ENCODE results near the gene NHLRC2.
A peak's percentile ranks its signal among the peaks of the same experiment; 100 is the strongest.
"Not testable (repeated sequence)": the region's sequence is repeated elsewhere in the genome, so short reads cannot be mapped to it uniquely, and the experiment has no call there.

Gene NHLRC2

GRCh38 chr10:113941140-113941539 lies 86.7 kb downstream of the NHLRC2 start:
- no peak for DNase-seq (ENCODE audit: low read depth)

- not testable (repeated sequence) for DNase-seq (ENCODE audit: low read depth)
These were observed 88.7 kb downstream of the NHLRC2 start for GRCh38 chr10:113943196-113943595.

DNA sequence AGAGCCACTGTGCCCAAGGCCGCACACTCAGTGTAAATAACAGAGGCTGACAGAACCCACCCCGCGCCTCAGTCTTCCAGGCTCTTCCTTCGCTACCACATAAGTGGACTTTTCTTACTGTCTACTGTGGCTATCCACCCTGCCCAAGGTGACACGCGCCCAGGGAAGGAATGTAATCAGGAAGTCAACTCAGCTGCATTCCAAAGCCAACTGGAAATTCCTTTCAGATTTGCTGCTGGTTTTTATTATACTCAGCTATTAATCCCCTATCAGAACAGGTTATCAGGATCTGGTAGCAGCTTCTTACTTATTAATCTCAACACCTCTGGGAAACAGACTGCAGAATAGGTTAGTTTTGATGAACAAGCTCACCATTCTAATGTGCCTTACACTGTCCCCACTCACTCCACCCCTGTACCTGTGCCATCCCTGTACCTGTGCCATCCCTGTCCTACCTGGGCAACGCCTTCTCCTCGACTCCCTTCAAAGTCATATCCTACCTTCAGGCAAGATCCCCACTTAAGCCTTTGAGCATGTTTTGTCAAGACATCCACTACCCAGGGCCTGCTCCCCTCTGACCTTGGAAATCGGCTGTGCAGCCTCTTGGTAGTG lies 90.7 kb downstream of the NHLRC2 start:
- DNase-seq (ENCODE audit: low read depth): no peak

- DNase-seq (ENCODE audit: low read depth): no peak
These were observed 91.2 kb downstream of the NHLRC2 start for GRCh38 chr10:113945687-113946085.

- DNase-seq (ENCODE audit: low read depth): no peak
These were observed 93.0 kb downstream of the NHLRC2 start for GRCh38 chr10:113947184-113948041.

DNA sequence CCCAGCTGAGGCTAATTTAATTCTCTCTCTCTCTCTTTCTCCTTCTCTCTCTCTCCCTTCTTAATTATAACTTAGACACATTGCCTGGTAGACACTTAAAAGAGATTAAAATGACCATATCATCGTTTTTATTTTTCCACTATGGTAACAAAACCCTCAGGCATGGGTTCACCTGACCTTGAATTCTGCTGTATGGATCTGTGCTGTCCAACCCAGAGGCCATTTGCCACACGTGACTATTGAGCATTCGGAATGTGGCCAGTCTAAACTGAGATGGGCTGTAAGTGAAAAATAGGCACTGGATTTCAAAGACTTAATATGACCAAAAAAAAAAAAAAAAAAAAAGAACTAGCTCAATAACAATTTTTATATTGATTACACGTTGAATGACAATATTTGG lies 93.6 kb downstream of the NHLRC2 start:
- no peak for DNase-seq (ENCODE audit: low read depth)

DNA sequence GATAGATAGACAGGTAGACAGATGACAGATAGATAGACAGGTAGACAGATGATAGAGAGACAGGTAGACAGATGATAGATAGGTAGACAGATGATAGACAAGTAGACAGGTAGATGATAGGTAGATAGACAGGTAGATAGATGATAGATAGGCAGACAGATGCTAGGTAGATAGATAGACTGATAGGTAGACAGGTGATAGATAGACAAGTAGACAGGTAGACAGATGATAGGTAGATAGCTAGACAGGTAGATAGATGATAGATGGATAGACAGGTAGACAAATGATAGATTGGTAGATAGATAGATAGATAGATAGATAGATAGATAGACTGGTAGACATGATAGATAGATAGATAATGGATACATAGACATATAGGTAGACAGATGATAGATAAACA lies 95.8 kb downstream of the NHLRC2 start:
- no peak for DNase-seq (ENCODE audit: low read depth)

GRCh38 chr10:113953505-113954272 lies 99.2 kb downstream of the NHLRC2 start:
- no peak for DNase-seq (ENCODE audit: low read depth)

- DNase-seq (ENCODE audit: low read depth): no peak
These were observed 99.9 kb downstream of the NHLRC2 start for GRCh38 chr10:113954409-113954808.

- DNase-seq (ENCODE audit: low read depth): peak; percentile 43
These were observed 102.6 kb downstream of the NHLRC2 start for GRCh38 chr10:113957013-113957412.

DNA sequence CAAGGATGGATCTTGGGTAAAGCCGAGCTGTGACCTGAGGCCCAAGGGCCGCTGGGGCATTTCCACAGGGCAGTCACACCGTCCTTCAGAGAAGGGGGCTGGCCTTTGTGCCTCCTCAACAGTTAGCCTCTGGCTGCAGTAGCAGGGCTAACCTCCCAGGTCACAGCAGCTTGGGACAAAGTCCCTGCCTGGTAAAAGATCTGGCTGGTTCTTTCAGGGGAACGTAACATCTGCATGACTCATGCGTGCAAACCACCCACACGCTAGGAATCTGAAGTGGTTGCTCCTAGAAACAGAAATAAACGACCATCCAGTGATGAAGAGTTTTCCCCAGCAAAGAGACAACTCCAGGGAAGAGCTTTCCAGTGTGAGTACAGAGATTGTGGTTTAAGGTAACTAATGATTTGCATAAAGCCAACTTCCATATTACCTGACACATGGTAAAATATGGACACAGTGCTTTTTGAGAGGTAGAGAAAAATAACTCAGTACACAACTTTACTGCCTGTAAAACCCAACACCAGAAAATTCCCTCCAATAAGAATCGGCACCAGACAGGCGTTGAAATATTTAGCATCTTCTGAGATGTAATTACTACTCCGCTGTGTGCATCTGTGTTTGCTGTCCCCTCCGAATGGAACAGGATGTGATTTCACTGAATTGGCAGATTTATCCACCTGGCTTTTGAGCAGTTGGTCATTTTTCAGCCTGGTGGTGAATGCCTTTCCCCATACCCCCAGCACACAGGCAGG lies 104.3 kb downstream of the NHLRC2 start:
- peak; percentile 87 for DNase-seq (ENCODE audit: low read depth)

- DNase-seq (ENCODE audit: low read depth): no peak
These were observed 104.9 kb downstream of the NHLRC2 start for GRCh38 chr10:113959383-113959760.

- no peak for DNase-seq (ENCODE audit: low read depth)
These were observed 106.2 kb downstream of the NHLRC2 start for GRCh38 chr10:113960617-113961181.

DNA sequence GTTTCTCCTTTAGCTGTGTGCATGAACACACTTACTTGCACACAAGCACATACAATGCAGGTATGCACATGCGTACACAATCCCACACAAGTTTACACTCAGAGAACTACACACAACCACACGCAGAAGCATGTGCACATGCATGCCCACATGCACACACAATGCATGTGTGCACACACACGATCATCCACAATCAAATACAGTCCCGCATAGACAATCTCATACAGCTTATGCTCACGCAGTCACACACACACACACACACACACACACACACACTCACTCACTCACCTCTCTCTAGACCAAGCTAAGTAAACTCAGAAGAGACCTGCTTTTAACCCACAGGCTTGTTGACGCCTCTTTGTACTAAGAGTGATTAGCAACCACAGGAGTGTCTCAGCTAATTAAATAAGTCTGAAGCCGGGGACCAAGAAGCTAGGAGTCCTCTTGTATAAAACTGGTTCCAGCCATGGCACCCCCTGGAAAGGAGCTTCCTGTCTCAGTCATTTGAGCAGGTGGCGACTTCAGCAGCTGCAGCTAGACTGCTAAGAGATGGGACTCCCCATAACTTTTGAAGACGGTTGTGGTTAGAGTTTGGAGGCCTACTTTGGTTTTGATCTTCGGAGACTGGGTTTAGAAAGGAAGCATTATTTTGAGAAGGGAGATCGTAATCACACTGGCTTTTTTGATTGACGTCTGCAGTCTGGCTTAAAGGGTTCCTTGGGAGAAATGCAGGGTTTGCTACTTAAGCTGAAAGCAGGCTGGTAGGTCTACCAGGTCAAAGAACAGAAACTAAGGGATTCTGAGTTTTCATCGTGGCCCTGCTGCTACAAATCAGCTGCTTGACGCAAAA lies 106.9 kb downstream of the NHLRC2 start:
- no peak for DNase-seq (ENCODE audit: low read depth)

DNA sequence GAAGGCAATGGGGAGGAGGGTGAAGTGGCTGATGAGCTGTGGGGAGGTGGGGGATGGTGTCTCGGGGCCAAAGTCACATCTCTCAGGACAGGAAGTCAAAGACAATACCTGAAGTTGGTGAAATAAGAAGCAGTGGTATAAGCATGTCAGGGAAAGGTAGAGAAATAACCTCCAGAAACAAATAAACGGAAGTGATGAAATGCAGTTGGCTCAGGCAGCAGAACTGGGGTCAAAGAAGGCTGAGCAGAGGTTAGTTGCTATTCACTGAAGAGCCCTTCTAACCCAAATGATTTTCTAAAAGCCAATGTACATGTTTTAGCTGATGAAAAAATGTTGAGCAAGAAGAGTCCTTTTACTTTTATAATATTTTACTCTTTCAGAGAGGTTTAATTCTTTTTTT lies 110.6 kb downstream of the NHLRC2 start:
- no peak for DNase-seq (ENCODE audit: low read depth)

DNA sequence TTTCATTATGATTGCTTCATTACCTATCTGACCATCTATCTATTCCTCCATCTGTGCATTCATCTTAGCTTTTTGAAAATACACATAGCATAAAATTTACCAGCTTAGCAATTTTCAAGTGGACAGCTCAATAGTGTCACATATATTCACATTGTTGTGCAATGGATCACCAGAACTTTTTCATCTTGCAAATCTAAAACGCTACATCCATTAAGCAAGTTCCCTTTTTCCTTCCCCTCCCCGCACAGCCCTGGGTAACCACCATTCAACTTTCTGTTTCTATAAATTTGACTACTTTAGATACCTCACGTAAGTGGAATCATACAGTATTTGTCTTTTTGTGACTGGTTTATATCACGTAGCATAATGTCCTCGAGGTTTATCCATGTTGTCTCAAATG lies 111.2 kb downstream of the NHLRC2 start:
- DNase-seq (ENCODE audit: low read depth): no peak
